ENCODE measurements around the gene LAP3. TPM values are rescaled to one million over a fixed set of nuclear protein-coding genes. Genes with fewer than 3 reads are reported as not detected.
"Not testable (repeated sequence)": the region's sequence is repeated elsewhere in the genome, so short reads cannot be mapped to it uniquely, and the experiment has no call there.

The LAP3 gene
- total RNA-seq, 6 experiments from 2014 or later: 70.9 to 138 (median 102) TPM

GRCh38 chr4:17535242-17535641 is 41.8 kb upstream of the LAP3 start:
- no peaks in the 10 kb centered on the region for H3K27me3 ChIP-seq
- peak; percentile 72 to 90 (median 76) for ATAC-seq
- H3K4me1 ChIP-seq: no peaks in the 10 kb centered on the region

GRCh38 chr4:17535906-17536305 is 41.1 kb upstream of the LAP3 start:
- Histone ChIP-seq H3K27me3 (no peaks in the 10 kb centered on the region), H3K27ac (peak overlapping the region in 1 of 3 donors; percentile 58), H3K4me3 (no peak overlapping the region), H3K4me1 (no peaks in the 10 kb centered on the region), H3K9me3 (peaks cover 0 to 2% (median 0%) of the 10 kb centered on the region in 4 donors), H3K36me3 (no peaks in the 10 kb centered on the region)
- no peak for TF ChIP-seq POLR2A (IDR thresholded peaks at IDR 0.05)
- TF ChIP-seq CTCF (IDR thresholded peaks at IDR 0.05): no peak
- ATAC-seq (peak in 2 of 4 donors; percentile 68 to 84), DNase-seq (no peak)
- WGBS (ENCODE audit: insufficient coverage, low coverage, low lambda C conversion rate, missing lambda C conversion rate): 43% methylated on average over 3 of the region's 3 CpGs
- intact Hi-C loops (cut with DNase I): no loop called here

More at GRCh38 chr4:17535242-17535641, 41.8 kb upstream of the LAP3 start:
- intact Hi-C loops (cut with DNase I): no loop called here
- DNase-seq: no peak
- peaks cover 0 to 2% (median 0%) of the 10 kb centered on the region in 4 donors for H3K9me3 ChIP-seq
- H3K36me3 ChIP-seq: no peaks in the 10 kb centered on the region
- TF ChIP-seq POLR2A (IDR thresholded peaks at IDR 0.05) (no peak), CTCF (IDR thresholded peaks at IDR 0.05) (no peak)
- peak overlapping the region in 2 of 3 donors; percentile 16 to 58 for H3K27ac ChIP-seq
- peak overlapping the region in 1 of 3 donors; percentile 12 for H3K4me3 ChIP-seq
- WGBS (ENCODE audit: insufficient coverage, low coverage, low lambda C conversion rate, missing lambda C conversion rate): 18% methylated on average over 4 of the region's 4 CpGs

GRCh38 chr4:17537060-17537459 is 39.9 kb upstream of the LAP3 start:
- DNase-seq, H3K4me3 ChIP-seq: not testable (repeated sequence)
- WGBS (ENCODE audit: insufficient coverage, low coverage, low lambda C conversion rate, missing lambda C conversion rate): 87% methylated on average over 5 of the region's 6 CpGs

GRCh38 chr4:17544205-17544604 is 32.8 kb upstream of the LAP3 start:
- H3K27ac ChIP-seq: no peak overlapping the region
- ATAC-seq (peak in 2 of 4 donors; percentile 10 to 34), DNase-seq (no peak)
- H3K27me3 ChIP-seq: no peaks in the 10 kb centered on the region
- intact Hi-C loops (cut with DNase I): loop anchor here (10.0 kb wide), 1 partner anchor 91 kb away; no protein-coding TSS in a partner anchor
- WGBS (ENCODE audit: insufficient coverage, low coverage, low lambda C conversion rate, missing lambda C conversion rate): 56% methylated on average over 6 of the region's 6 CpGs
- TF ChIP-seq CTCF (IDR thresholded peaks at IDR 0.05): no peak
- H3K4me1 ChIP-seq: no peaks in the 10 kb centered on the region
- no peaks in the 10 kb centered on the region for H3K36me3 ChIP-seq
- no peak overlapping the region for H3K4me3 ChIP-seq
- no peaks in the 10 kb centered on the region for H3K9me3 ChIP-seq

More at GRCh38 chr4:17537060-17537459, 39.9 kb upstream of the LAP3 start:
- intact Hi-C loops (cut with DNase I); H3K4me1 ChIP-seq; H3K36me3 ChIP-seq; H3K9me3 ChIP-seq; H3K27ac ChIP-seq; H3K27me3 ChIP-seq: not testable (repeated sequence)
- ATAC-seq: peak in 2 of 4 donors; percentile 16 to 20

- no peaks in the 10 kb centered on the region for H3K9me3 ChIP-seq
- H3K4me1 ChIP-seq: no peaks in the 10 kb centered on the region
- DNase-seq (no peak), ATAC-seq (peak in 1 of 4 donors; percentile 22)
- 50% methylated on average over 1 of the region's 3 CpGs for WGBS (ENCODE audit: insufficient coverage, low coverage, low lambda C conversion rate, missing lambda C conversion rate)
- TF ChIP-seq CTCF (IDR thresholded peaks at IDR 0.05) (no peak), POLR2A (IDR thresholded peaks at IDR 0.05) (no peak)
- no peak overlapping the region for H3K27ac ChIP-seq
- no peak overlapping the region for H3K4me3 ChIP-seq
- intact Hi-C loops (cut with DNase I): loop anchor here (10.0 kb wide), 1 partner anchor 90 kb away; no protein-coding TSS in a partner anchor
- no peaks in the 10 kb centered on the region for H3K36me3 ChIP-seq
- no peaks in the 10 kb centered on the region for H3K27me3 ChIP-seq
Measured at GRCh38 chr4:17544831-17545234, 32.2 kb upstream of the LAP3 start.
